Activated CD8-positive, alpha-beta memory T cell treated with anti-CD3 and anti-CD28 coated beads, Interleukin-2, amount 10 ng/mL, durations not matched to agents 7 days and 5 days (primary cell): ENCODE data around the gene ADAMTS9. TPM values are rescaled to one million over a fixed set of nuclear protein-coding genes. Genes with fewer than 3 reads are reported as not detected.

Source experiments
- ATAC-seq: fragments of 150-1000 bp; cut with Tn5 transposase; one replicate; pipeline ENCODE4 v1.10.0; 2021; ENCODE audit warnings: moderate library complexity
- CTCF ChIA-PET: fragments of 350-600 bp; sonication (Branson Sonifier 250); formaldehyde crosslinking; loops from one replicate; lab custom pipeline; 2021; ENCODE audit warnings: antibody characterized with exemption; lab: Charles Lee
- DNase-seq: peaks from one replicate; pipeline ENCODE4 v3.0.0-alpha.2; 2020
- H3K27ac Mint-ChIP-seq: one replicate; pipeline ENCODE4 v1.8.0; 2021; ENCODE audit warnings: mild to moderate bottlenecking, mixed read lengths
- H3K27me3 Mint-ChIP-seq: one replicate; pipeline ENCODE4 v1.8.0; 2021; ENCODE audit warnings: mixed read lengths
- H3K36me3 Mint-ChIP-seq: one replicate; pipeline ENCODE4 v1.8.0; 2021; ENCODE audit warnings: mild to moderate bottlenecking, mixed read lengths
- H3K4me1 Mint-ChIP-seq: one replicate; pipeline ENCODE4 v1.8.0; 2021; ENCODE audit warnings: mixed read lengths
- H3K4me3 Mint-ChIP-seq: one replicate; pipeline ENCODE4 v1.8.0; 2021; ENCODE audit warnings: mild to moderate bottlenecking, moderate library complexity, mixed read lengths
- H3K9me3 Mint-ChIP-seq: one replicate; pipeline ENCODE4 v1.8.0; 2022; ENCODE audit warnings: low read depth, mixed read lengths
- total RNA-seq, 2 experiments: library from RNA; stranded (reverse); gene quantifications; one replicate each; pipeline ENCODE4 v1.2.3, GENCODE V29; 2021

The ADAMTS9 gene
- total RNA-seq, 2 experiments from 2014 or later: not detected

DNA sequence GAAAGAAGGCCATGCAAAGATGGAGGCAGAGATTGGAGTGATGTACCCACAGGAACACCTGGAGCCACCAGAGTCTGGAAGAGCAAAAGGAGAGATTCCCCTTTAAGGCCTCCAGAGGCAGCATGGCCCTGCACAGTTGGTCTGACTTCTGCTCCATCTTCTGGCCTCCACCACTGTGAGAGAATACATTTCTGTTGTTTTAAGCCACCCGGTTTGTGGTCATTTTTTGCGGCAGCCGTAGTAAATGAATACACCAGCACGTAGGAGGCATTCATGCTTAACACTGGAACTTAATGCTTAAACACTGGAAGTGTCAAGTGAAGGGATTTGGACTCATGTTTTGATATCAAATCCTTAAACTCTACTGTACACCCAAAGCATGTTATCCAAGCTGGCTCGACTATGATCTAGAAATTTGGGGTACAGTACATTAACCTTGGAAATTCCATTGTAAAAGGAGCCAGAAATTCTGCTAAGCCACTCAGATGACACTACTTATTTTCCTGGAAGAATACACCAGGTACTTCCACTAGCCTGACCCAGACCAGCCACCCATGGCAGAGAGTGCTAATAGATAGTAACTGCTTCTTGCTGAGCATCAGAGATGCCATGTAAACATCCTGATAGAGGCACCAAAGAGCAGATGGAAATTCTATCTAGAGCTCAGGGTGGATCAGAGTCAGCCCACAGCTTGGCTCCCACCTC is 190.9 kb downstream of the ADAMTS9 start:
- H3K9me3 Mint-ChIP-seq: no peaks in the 10 kb centered on the region

DNA sequence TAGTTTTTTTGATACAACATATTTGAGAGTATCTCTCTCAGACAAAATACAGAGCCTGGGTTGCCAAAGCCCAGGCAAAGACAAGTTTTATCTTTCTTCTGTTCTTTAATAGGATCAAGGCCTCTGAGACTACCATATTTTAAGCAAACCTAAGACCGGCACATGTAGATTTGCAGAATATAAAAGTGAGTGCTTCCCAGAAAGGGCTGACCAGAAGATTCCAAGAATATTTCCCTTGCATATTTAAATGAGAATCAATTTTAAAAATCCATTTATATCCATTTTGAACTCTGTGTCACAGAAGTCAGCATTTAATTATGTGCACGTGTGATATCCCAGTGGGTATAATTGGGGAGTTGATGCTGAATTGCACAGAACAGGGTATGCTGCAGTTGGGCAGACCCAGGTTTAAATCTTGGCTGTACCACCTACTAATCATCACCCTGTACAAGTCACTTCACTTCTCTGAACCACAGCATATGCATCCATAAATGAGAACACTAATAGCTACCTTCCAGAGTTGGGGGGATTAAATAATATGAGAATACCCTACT is 191.9 kb downstream of the ADAMTS9 start:
- ATAC-seq (no peak), DNase-seq (no peak)
- H3K4me1 Mint-ChIP-seq: no peaks in the 10 kb centered on the region
- no peak overlapping the region for H3K4me3 Mint-ChIP-seq
- no peaks in the 10 kb centered on the region for H3K36me3 Mint-ChIP-seq
- H3K27me3 Mint-ChIP-seq: peaks cover 38% of the 10 kb centered on the region
- no peaks in the 10 kb centered on the region for H3K9me3 Mint-ChIP-seq
- no peak overlapping the region for H3K27ac Mint-ChIP-seq
- CTCF ChIA-PET: no interaction called here

More for the DNA sequence above, 190.9 kb downstream of the ADAMTS9 start:
- Mint-ChIP-seq H3K4me3 (no peak overlapping the region), H3K4me1 (no peaks in the 10 kb centered on the region), H3K27ac (no peak overlapping the region), H3K36me3 (no peaks in the 10 kb centered on the region), H3K27me3 (peaks cover 27% of the 10 kb centered on the region)
- no peak for DNase-seq
- no peak for ATAC-seq
- CTCF ChIA-PET: no interaction called here

DNA sequence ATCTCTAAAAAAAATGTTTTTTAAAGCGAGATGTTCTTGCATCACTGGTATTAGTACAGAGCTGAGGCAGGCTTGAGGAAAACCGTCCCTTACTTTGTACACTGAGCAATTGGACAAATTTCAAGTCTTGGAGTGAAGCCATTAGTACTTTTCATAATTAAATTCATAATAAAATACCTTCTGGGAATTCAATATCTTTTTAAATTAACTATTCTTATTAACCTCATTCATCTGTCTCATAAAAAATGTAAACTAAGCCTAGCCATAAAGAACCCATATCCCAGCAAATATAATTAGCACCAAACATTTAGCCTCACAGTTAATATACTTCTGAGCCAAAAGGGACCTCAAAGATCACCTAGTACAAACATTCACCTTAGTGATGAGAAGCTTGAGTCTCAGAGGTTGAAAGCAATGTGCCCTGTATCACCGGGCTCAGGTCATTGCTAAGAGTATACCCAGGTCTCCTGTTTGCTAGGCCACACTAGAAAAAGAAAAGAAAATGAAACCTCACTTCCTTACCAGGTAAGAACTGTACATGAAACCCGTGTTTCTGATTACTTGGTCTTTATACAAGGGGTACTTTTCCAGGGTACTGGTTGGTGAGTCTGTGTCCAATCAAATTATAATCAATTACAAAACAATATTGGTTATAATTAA is 192.5 kb downstream of the ADAMTS9 start:
- Mint-ChIP-seq H3K27me3 (peaks cover 44% of the 10 kb centered on the region), H3K27ac (no peak overlapping the region), H3K9me3 (no peaks in the 10 kb centered on the region), H3K36me3 (no peaks in the 10 kb centered on the region), H3K4me3 (no peak overlapping the region), H3K4me1 (no peaks in the 10 kb centered on the region)
- DNase-seq (no peak), ATAC-seq (no peak)
- CTCF ChIA-PET: no interaction called here

DNA sequence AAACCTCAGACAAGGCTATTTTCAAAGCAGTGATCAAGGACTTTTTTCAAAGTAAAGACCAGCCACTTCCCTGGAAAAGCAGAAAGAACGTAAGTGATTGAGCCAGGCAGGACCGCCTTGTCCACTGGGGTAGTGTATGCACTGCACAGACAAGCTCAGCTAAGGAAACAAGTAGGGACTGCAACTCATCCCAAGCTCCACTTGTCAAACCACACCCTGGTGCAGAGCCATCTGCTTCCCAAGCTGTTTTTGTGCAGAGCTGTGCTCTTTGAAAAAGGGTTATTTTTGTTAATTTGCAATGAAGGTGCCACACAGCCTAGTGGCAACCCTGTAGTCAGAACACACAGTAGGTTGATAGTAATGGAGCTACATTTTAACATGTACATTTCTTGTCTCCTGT is 193.3 kb downstream of the ADAMTS9 start:
- Mint-ChIP-seq H3K4me3 (no peak overlapping the region), H3K9me3 (no peaks in the 10 kb centered on the region), H3K4me1 (no peaks in the 10 kb centered on the region), H3K36me3 (no peaks in the 10 kb centered on the region), H3K27ac (no peak overlapping the region), H3K27me3 (peaks cover 51% of the 10 kb centered on the region)
- ATAC-seq: no peak
- no peak for DNase-seq
- CTCF ChIA-PET: interaction anchor here (1.2 kb wide), 1 partner anchor 10 kb away, joined by 6 read pairs; no protein-coding TSS in a partner anchor

DNA sequence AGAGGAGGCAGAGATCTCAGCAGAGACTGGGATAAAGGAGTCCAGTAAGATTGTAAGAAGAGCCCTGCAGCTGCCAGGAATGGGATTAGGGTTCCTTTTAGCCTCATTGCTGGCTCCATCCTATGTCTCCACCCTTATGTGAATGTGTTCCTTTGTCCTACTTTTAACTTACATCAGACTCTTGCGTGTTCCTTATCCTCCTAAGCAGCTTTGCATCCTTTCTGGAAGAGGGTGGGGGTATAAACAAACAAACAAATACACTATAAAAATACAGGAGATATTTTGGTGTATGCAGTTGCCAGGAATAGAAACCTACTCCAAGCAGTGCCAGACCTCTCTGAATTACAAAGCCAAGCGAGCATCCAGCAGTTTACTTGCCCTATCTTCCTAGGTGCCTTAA is 194.7 kb downstream of the ADAMTS9 start:
- DNase-seq (no peak), ATAC-seq (no peak)
- CTCF ChIA-PET: interaction anchor here (1.2 kb wide), 1 partner anchor 9 kb away, joined by 6 read pairs; no protein-coding TSS in a partner anchor
- Mint-ChIP-seq H3K27me3 (peaks cover 63% of the 10 kb centered on the region), H3K4me1 (no peaks in the 10 kb centered on the region), H3K27ac (no peak overlapping the region), H3K36me3 (no peaks in the 10 kb centered on the region), H3K9me3 (no peaks in the 10 kb centered on the region), H3K4me3 (no peak overlapping the region)

DNA sequence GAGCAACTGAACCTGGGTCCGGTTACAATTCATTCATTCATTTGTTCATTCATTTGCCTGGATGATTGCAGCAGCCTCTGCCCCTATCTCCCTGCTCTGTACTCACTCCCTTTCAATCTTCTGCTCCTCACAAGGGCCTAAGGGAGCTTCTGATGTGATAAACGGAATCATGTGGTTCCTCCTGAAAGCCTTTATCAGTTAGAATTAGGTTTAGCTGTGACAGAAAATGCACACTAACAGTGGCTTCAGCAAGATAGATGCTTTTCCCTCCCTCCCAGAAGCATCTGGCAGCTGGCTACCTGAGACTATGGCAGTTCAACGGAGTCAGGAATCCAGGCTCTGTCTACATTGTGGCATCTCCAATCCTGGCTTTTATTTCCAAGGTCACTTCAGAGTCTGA is 196.0 kb downstream of the ADAMTS9 start:
- no peaks in the 10 kb centered on the region for H3K36me3 Mint-ChIP-seq
- no peak overlapping the region for H3K4me3 Mint-ChIP-seq
- no peaks in the 10 kb centered on the region for H3K4me1 Mint-ChIP-seq
- DNase-seq: no peak
- no peak for ATAC-seq
- CTCF ChIA-PET: no interaction called here
- no peak overlapping the region for H3K27ac Mint-ChIP-seq
- H3K27me3 Mint-ChIP-seq: peaks cover 74% of the 10 kb centered on the region
- H3K9me3 Mint-ChIP-seq: no peaks in the 10 kb centered on the region

DNA sequence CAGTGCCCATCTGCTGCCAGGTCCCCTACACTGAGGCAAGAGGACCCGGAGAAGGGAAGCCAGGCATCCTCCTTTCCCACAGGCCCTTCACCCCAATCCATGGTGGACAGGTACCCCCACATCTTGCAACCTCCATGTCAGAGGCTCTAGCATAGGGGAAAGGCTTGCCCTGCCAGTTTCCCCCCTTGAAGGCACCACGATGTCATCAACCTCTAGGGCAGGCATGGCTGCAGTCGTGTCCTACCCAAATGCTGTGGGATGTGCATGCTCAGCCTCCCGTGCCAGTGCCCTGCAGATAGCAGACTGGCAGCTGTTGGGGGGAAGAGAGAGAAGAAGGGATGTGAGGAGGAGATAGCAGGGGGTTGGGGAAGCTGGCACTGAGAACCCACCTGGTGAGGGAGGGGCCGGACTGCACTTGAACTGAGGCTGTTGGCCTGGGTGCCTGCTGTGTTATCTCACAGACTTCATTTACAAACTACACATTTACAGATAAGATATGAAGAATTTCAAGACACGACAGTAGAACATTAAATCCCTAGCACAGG is 197.5 kb downstream of the ADAMTS9 start:
- H3K36me3 Mint-ChIP-seq: no peaks in the 10 kb centered on the region
- H3K9me3 Mint-ChIP-seq: no peaks in the 10 kb centered on the region
- DNase-seq: no peak
- H3K4me1 Mint-ChIP-seq: no peaks in the 10 kb centered on the region
- H3K27ac Mint-ChIP-seq: no peak overlapping the region
- ATAC-seq: no peak
- peaks cover 74% of the 10 kb centered on the region for H3K27me3 Mint-ChIP-seq
- CTCF ChIA-PET: no interaction called here
- no peak overlapping the region for H3K4me3 Mint-ChIP-seq

DNA sequence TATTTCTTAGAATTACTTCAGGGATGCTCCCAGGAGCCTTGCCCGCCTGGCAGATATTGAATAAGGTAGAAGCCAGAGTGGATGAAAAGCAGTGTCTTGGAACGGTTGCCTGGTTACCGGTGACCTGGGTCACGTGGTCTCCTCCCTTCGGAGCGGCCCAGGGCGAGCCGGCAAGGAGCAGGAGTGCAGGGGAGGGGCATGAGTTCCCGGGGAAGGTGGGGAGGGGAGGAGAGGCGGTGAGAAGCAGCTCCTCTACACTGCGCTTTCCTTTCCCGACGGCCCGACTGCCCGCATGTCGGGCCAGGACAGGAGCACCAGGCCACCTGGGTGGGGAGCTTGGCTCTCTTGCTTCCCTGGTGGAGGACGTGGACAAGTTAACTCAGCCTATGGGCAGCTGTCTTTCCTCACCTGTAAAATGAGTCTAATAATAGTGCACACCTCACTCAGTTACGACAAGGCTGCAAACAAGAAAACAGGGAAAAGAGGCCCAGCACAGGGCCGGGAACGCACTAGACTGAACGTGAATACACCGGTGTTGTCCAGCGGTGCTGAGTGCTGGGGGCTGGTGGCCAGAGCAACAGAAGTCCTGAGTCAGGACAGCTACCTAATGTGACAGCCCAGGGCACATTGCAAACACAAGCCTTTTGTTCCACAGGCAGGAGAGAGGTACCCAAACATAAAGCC is 198.3 kb downstream of the ADAMTS9 start:
- no peaks in the 10 kb centered on the region for H3K9me3 Mint-ChIP-seq
- H3K4me3 Mint-ChIP-seq: no peak overlapping the region
- DNase-seq (no peak), ATAC-seq (no peak)
- CTCF ChIA-PET: no interaction called here
- no peak overlapping the region for H3K27ac Mint-ChIP-seq
- H3K27me3 Mint-ChIP-seq: peaks cover 72% of the 10 kb centered on the region
- no peaks in the 10 kb centered on the region for H3K36me3 Mint-ChIP-seq
- H3K4me1 Mint-ChIP-seq: no peaks in the 10 kb centered on the region

DNA sequence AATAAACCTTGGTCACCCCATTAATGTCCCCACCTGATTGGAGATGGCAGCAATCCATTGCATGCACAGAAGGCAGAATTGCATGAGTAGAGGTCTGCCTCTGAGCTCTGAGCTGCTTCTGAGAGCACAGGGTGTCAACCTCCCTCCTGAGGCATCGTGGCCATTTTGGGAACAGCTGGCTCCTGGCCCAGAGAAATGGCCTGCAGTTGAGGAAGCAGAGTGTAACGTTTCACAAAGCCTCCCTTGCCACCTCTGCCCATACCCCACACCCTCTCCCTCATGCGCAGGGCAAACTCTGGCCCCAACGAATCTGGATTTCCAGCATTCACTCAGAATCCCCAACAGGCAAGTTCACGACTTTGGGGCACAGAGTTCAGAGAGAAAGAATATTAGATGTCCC is 198.9 kb downstream of the ADAMTS9 start:
- H3K27me3 Mint-ChIP-seq: peaks cover 66% of the 10 kb centered on the region
- CTCF ChIA-PET: interaction anchor here (1.6 kb wide), 1 partner anchor 459 kb away, joined by 4 read pairs; no protein-coding TSS in a partner anchor
- ATAC-seq: no peak

DNA sequence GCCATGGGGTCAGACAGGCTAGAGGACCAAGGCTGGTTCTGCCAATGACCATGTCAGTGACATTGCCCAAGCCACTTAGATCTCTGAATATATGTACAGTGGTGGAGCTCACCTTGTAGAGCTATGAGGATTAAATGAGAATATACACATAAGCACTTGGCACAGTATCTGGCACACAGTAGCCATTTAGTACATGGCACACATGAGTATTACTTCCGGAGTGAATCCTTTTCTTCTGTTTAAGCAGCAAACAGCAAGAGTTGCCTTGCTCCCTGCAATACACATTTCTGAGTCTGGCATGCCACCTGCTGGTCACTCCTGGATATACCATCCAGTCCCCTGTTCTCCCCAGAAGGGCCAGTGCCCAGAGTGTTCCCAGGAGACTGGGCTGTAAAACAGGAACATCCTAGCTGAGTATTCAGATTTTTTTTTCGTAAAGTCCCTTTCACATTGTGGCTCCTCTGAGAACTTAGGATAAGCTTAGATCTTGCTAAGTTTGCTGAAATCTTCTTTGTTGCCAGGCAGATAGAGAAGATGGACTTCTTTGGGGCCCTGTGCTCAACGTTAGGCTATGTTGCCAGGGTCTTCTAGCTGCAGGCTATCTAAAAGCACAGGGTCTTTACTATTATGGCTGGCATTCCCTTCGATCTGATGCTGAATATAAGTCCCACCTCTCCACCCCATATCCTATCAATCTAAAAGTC is 203.4 kb downstream of the ADAMTS9 start:
- CTCF ChIA-PET: interaction anchor here (0.6 to 2.6 kb wide), 9 partner anchors 9 to 461 kb away, joined by 3 to 20 read pairs (median 4); no protein-coding TSS in a partner anchor

More for the DNA sequence above, 198.9 kb downstream of the ADAMTS9 start:
- Mint-ChIP-seq H3K4me1 (no peaks in the 10 kb centered on the region), H3K9me3 (no peaks in the 10 kb centered on the region), H3K4me3 (no peak overlapping the region), H3K27ac (no peak overlapping the region), H3K36me3 (no peaks in the 10 kb centered on the region)
- DNase-seq: no peak

DNA sequence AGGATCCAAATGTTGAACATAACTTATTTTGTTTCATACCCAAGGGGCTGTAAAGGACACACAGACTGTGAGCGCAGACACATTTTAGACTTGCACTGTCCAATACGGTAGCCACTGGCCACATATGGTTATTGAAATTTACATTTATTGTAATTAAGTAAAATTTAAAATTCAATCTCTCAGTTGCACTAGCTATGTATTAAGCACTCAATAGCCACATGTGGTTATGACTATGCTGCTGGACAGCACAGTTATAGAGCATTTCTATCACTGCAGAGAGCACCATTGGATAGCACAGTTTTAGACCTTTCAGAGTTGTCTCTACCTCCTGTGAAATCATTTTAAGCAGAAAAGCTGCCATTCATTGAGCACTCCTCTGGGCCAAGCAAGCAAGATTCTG is 204.3 kb downstream of the ADAMTS9 start:
- no peak for ATAC-seq
- Mint-ChIP-seq H3K36me3 (no peaks in the 10 kb centered on the region), H3K9me3 (no peaks in the 10 kb centered on the region), H3K27me3 (peaks cover 15% of the 10 kb centered on the region), H3K27ac (no peak overlapping the region), H3K4me3 (no peak overlapping the region), H3K4me1 (no peaks in the 10 kb centered on the region)
- no peak for DNase-seq
- CTCF ChIA-PET: interaction anchor here (0.6 to 2.6 kb wide), 2 partner anchors 453 to 579 kb away, joined by 3 to 20 read pairs; no protein-coding TSS in a partner anchor

More for the DNA sequence above, 203.4 kb downstream of the ADAMTS9 start:
- Mint-ChIP-seq H3K27me3 (peaks cover 22% of the 10 kb centered on the region), H3K36me3 (no peaks in the 10 kb centered on the region), H3K27ac (no peak overlapping the region), H3K9me3 (no peaks in the 10 kb centered on the region), H3K4me3 (no peak overlapping the region), H3K4me1 (no peaks in the 10 kb centered on the region)
- ATAC-seq: peak; percentile 94
- DNase-seq: peak; percentile 80

DNA sequence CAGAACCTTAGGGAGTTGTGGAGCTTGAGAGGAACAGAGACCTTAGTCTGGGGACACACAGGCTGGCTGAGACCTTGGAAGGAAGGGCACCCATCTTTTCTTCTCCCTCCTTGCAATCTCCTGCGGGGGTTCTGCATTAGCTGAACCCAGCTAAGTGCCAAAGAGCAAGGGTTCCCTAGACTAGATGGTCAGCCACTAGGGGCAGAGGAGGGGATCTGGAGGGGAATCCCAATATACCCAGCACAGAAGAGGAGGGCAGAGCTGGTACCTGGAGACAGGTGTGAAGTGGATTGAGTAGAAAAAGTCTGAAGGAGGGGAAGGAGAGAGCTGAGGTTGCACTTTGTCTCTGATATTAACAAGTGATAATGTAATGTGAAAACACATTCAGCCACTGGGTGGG is 212.8 kb downstream of the ADAMTS9 start:
- CTCF ChIA-PET: no interaction called here
- ATAC-seq (no peak), DNase-seq (no peak)
- no peaks in the 10 kb centered on the region for H3K4me1 Mint-ChIP-seq
- H3K27me3 Mint-ChIP-seq: peaks cover 11% of the 10 kb centered on the region
- no peaks in the 10 kb centered on the region for H3K9me3 Mint-ChIP-seq
- no peak overlapping the region for H3K4me3 Mint-ChIP-seq
- H3K36me3 Mint-ChIP-seq: no peaks in the 10 kb centered on the region
- no peak overlapping the region for H3K27ac Mint-ChIP-seq
